Measurements from ENCODE around the gene ZNF526.

GRCh38 chr19:42252365-42253244 lies 32.5 kb downstream of the ZNF526 start:
- no peak for TF ChIP-seq POLR2A (IDR thresholded peaks at IDR 0.05)
- TF ChIP-seq CTCF (IDR thresholded peaks at IDR 0.05): no peak
- no peak for TF ChIP-seq POLR2AphosphoS5 (IDR thresholded peaks at IDR 0.05; ENCODE audit: insufficient read depth in 1 of 2, low read depth in 1 of 2)

Data from vagina (tissue), 2 donors.